ENCODE measurements around the gene RIPPLY2.

GRCh38 chr6:83853178-83854000 lies at the start of gene RIPPLY2:
- TF ChIP-seq CTCF (IDR thresholded peaks at IDR 0.05) (no peak), ZFX (IDR thresholded peaks at IDR 0.05; ENCODE audit: borderline replicate concordance) (no peak)
